Naive thymus-derived CD4-positive, alpha-beta T cell (primary cell): ENCODE measurements around the gene PXN. TPM values are rescaled to one million over a fixed set of nuclear protein-coding genes. Genes with fewer than 3 reads are reported as not detected.

Experiments used
- ATAC-seq: fragments of 150-1000 bp; cut with Tn5 transposase; 2 replicates; pipeline ENCODE4 v1.10.0; 2021; ENCODE audit warnings: mild to moderate bottlenecking, moderate library complexity
- CTCF ChIA-PET: fragments of 350-600 bp; sonication (Branson Sonifier 250); formaldehyde crosslinking; loops from one replicate; lab custom pipeline; 2021; ENCODE audit warnings: antibody characterized with exemption; lab: Charles Lee
- POLR2A ChIA-PET: fragments of 350-600 bp; sonication (Branson Sonifier 250); formaldehyde crosslinking; loops from one replicate; lab custom pipeline; 2021; ENCODE audit warnings: antibody characterized with exemption, inconsistent platforms; lab: Charles Lee
- DNase-seq, 9 donors: peaks; one replicate each; pipeline versions ENCODE4 v3.0.0 to v3.0.0-alpha.2; 2020 to 2022; ENCODE audit warnings: mixed read lengths in 1 of 9
- H3K27ac ChIP-seq: one replicate; pipeline ENCODE4 v1.7.0; 2013; ENCODE audit warnings: mild to moderate bottlenecking, low read depth, low read length, moderate library complexity
- H3K27me3 ChIP-seq, 2 donors: one replicate each; pipeline ENCODE4 v1.7.0; 2013; ENCODE audit warnings: low read length in 2 of 2, mild to moderate bottlenecking in 2 of 2, moderate library complexity in 2 of 2; ENCODE audit not compliant: control insufficient read depth in 2 of 2, insufficient read depth in 2 of 2
- H3K36me3 ChIP-seq, 3 experiments: 1 replicate in 2 of 3; 2 replicates in 1 of 3; pipeline ENCODE4 v1.7.0; 2013; ENCODE audit warnings: low read length in 3 of 3, mild to moderate bottlenecking in 3 of 3, moderate library complexity in 1 of 3; ENCODE audit not compliant: insufficient read depth in 3 of 3, control insufficient read depth in 2 of 3
- H3K4me1 ChIP-seq, 2 donors: one replicate each; pipeline ENCODE4 v1.7.0; 2013; ENCODE audit warnings: low read length in 2 of 2, mild to moderate bottlenecking in 2 of 2, moderate library complexity in 1 of 2; ENCODE audit not compliant: control insufficient read depth in 2 of 2, insufficient read depth in 2 of 2
- H3K4me3 ChIP-seq: 2 replicates; pipeline ENCODE4 v1.7.0; 2013; ENCODE audit warnings: mild to moderate bottlenecking, low read length
- H3K9me3 ChIP-seq, 3 experiments: 1 replicate in 2 of 3; 2 replicates in 1 of 3; pipeline ENCODE4 v1.7.0; 2013; ENCODE audit warnings: low read length in 3 of 3; ENCODE audit not compliant: control insufficient read depth in 2 of 3
- H3K27ac Mint-ChIP-seq, 9 donors: one replicate each; pipeline ENCODE4 v1.8.0; 2020 to 2022; ENCODE audit warnings: mixed read lengths in 9 of 9, mild to moderate bottlenecking in 8 of 9, moderate library complexity in 5 of 9, inconsistent platforms in 2 of 9
- H3K27me3 Mint-ChIP-seq, 5 donors: one replicate each; pipeline ENCODE4 v1.8.0; 2021 to 2022; ENCODE audit warnings: mixed read lengths in 5 of 5, mild to moderate bottlenecking in 1 of 5
- H3K36me3 Mint-ChIP-seq, 5 donors: one replicate each; pipeline ENCODE4 v1.8.0; 2020 to 2022; ENCODE audit warnings: mixed read lengths in 5 of 5, mild to moderate bottlenecking in 3 of 5, inconsistent platforms in 1 of 5
- H3K4me1 Mint-ChIP-seq, 7 donors: one replicate each; pipeline ENCODE4 v1.8.0; 2020 to 2022; ENCODE audit warnings: mixed read lengths in 7 of 7, mild to moderate bottlenecking in 3 of 7, inconsistent platforms in 1 of 7
- H3K4me3 Mint-ChIP-seq, 10 donors: one replicate each; pipeline ENCODE4 v1.8.0; 2020 to 2022; ENCODE audit warnings: mild to moderate bottlenecking in 10 of 10, mixed read lengths in 10 of 10, moderate library complexity in 6 of 10, inconsistent platforms in 2 of 10
- H3K9me3 Mint-ChIP-seq, 11 donors: one replicate each; pipeline ENCODE4 v1.8.0; 2020 to 2022; ENCODE audit warnings: mixed read lengths in 11 of 11, mild to moderate bottlenecking in 4 of 11, inconsistent platforms in 1 of 11, moderate library complexity in 1 of 11
- intact Hi-C, 2 donors: fragments of 100-400 bp; cut with micrococcal nuclease; formaldehyde crosslinking; loops; one replicate each; pipeline ENCODE4 v1.15.1; 2023
- polyA plus RNA-seq, 2 donors: library from polyadenylated mRNA; unstranded; fragments of 300-500 nt; fragmentation: Illumina TruSeq; gene quantifications; one replicate each; pipeline ENCODE4 v1.2.3, GENCODE V29; 2021
- total RNA-seq, 6 experiments: library from RNA in 5 of 6; stranded (reverse) in 5 of 6; gene quantifications; 1 replicate in 5 of 6; 2 replicates in 1 of 6; pipeline ENCODE4 v1.2.3 and lab custom pipeline; 2021 to 2026

The PXN gene
- total and polyA plus RNA-seq, 7 experiments from 2014 or later = 84.3 to 202 (median 114) TPM

- no peak overlapping the region for H3K4me3 ChIP-seq
- ChIA-PET POLR2A (no interaction called here), CTCF (no interaction called here)
- Mint-ChIP-seq H3K4me3 (no peak overlapping the region), H3K27ac (peak overlapping the region in 1 of 9 donors; percentile 36), H3K9me3 (peaks cover 0 to 1% (median 0%) of the 10 kb centered on the region in 11 donors), H3K36me3 (peaks cover 0 to 38% (median 7%) of the 10 kb centered on the region in 5 donors), H3K27me3 (no peaks in the 10 kb centered on the region), H3K4me1 (no peaks in the 10 kb centered on the region)
- H3K27ac ChIP-seq = no peak overlapping the region
- intact Hi-C loops = no loop called here
- peaks cover 12 to 85% (median 43%) of the 10 kb centered on the region in 3 experiments for H3K36me3 ChIP-seq
- DNase-seq (no peak), ATAC-seq (no peak)
- H3K4me1 ChIP-seq = no peaks in the 10 kb centered on the region
- no peaks in the 10 kb centered on the region for H3K27me3 ChIP-seq
- no peaks in the 10 kb centered on the region for H3K9me3 ChIP-seq
Measured at GRCh38 chr12:120167529-120168095, 97.9 kb downstream of the PXN start.

DNA sequence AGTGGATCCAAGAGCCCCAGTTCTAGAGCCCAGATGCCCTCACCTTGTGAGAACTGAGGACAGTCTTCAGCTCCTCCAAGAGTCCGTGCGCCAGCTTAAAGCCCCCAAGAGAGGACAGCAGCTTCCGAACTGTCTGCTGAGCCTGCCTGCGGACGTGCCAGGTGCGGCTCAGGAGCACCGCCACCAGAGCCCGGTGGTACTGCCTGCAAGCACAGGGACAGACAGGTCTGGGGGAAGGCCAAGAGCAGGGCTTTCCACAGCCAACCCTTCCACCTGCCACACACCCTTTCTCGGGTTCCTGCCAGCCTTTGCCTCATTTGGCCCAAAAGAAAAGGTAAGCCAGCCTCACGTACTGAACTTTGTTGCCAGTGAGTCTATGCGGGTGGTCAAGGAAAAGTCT is 101.2 kb downstream of the PXN start:
- H3K27ac Mint-ChIP-seq = no peak overlapping the region
- DNase-seq (no peak), ATAC-seq (no peak)
- H3K9me3 ChIP-seq = no peaks in the 10 kb centered on the region
- peaks cover 13 to 87% (median 53%) of the 10 kb centered on the region in 3 experiments for H3K36me3 ChIP-seq
- no peak overlapping the region for H3K27ac ChIP-seq
- H3K4me3 ChIP-seq = no peak overlapping the region
- ChIA-PET POLR2A (interaction anchor here (0.5 kb wide), 1 partner anchor 15 kb away, joined by 3 read pairs; no protein-coding TSS in a partner anchor), CTCF (interaction anchor here (0.6 kb wide), 1 partner anchor 25 kb away, joined by 10 read pairs; no protein-coding TSS in a partner anchor)
- intact Hi-C loops = no loop called here
- H3K27me3 Mint-ChIP-seq = no peaks in the 10 kb centered on the region
- H3K4me1 ChIP-seq = no peaks in the 10 kb centered on the region
- H3K36me3 Mint-ChIP-seq = peaks cover 14 to 52% (median 23%) of the 10 kb centered on the region in 5 donors
- peaks cover 0 to 10% (median 0%) of the 10 kb centered on the region in 7 donors for H3K4me1 Mint-ChIP-seq
- H3K27me3 ChIP-seq = no peaks in the 10 kb centered on the region
- H3K4me3 Mint-ChIP-seq = no peak overlapping the region
- peaks cover 0 to 1% (median 0%) of the 10 kb centered on the region in 11 donors for H3K9me3 Mint-ChIP-seq

GRCh38 chr12:120162763-120163162 is 102.8 kb downstream of the PXN start:
- CTCF ChIA-PET = no interaction called here
- Histone ChIP-seq H3K4me1 (no peaks in the 10 kb centered on the region), H3K4me3 (no peak overlapping the region), H3K27me3 (no peaks in the 10 kb centered on the region), H3K9me3 (no peaks in the 10 kb centered on the region), H3K27ac (no peak overlapping the region), H3K36me3 (peaks cover 13 to 87% (median 47%) of the 10 kb centered on the region in 3 experiments)
- DNase-seq (no peak), ATAC-seq (no peak)
- intact Hi-C loops = no loop called here
- peaks cover 0 to 10% (median 0%) of the 10 kb centered on the region in 7 donors for H3K4me1 Mint-ChIP-seq
- H3K36me3 Mint-ChIP-seq = peaks cover 12 to 46% (median 15%) of the 10 kb centered on the region in 5 donors
- H3K9me3 Mint-ChIP-seq = peaks cover 0 to 1% (median 0%) of the 10 kb centered on the region in 11 donors
- POLR2A ChIA-PET = interaction anchor here (0.6 kb wide), 1 partner anchor 12 kb away, joined by 3 read pairs; no protein-coding TSS in a partner anchor
- H3K27me3 Mint-ChIP-seq = no peaks in the 10 kb centered on the region
- peak overlapping the region in 1 of 9 donors; percentile 28 for H3K27ac Mint-ChIP-seq
- no peak overlapping the region for H3K4me3 Mint-ChIP-seq

GRCh38 chr12:120161852-120162251 is 103.7 kb downstream of the PXN start:
- H3K36me3 Mint-ChIP-seq = peaks cover 15 to 52% (median 23%) of the 10 kb centered on the region in 5 donors
- no peak overlapping the region for H3K27ac Mint-ChIP-seq
- no peaks in the 10 kb centered on the region for H3K4me1 ChIP-seq
- H3K4me1 Mint-ChIP-seq = peaks cover 0 to 10% (median 0%) of the 10 kb centered on the region in 7 donors
- DNase-seq (no peak), ATAC-seq (no peak)
- no peak overlapping the region for H3K4me3 Mint-ChIP-seq
- H3K27me3 Mint-ChIP-seq = no peaks in the 10 kb centered on the region
- H3K9me3 ChIP-seq = no peaks in the 10 kb centered on the region
- H3K27ac ChIP-seq = no peak overlapping the region
- no peak overlapping the region for H3K4me3 ChIP-seq
- H3K36me3 ChIP-seq = peaks cover 10 to 87% (median 48%) of the 10 kb centered on the region in 3 experiments
- POLR2A ChIA-PET = no interaction called here
- CTCF ChIA-PET = no interaction called here
- H3K9me3 Mint-ChIP-seq = peaks cover 0 to 1% (median 0%) of the 10 kb centered on the region in 11 donors
- H3K27me3 ChIP-seq = no peaks in the 10 kb centered on the region
- intact Hi-C loops = no loop called here

Other genes starting within 250 kb of the PXN start
- 10 to 100 TPM; 45.8 to 77.3 (median 59.3) TPM for gene RAB35, start 149.0 kb downstream of the PXN start, total RNA-seq
- 10 to 100 TPM; 14.5 to 21.0 TPM for gene RAB35, start 149.0 kb downstream of the PXN start, polyA plus RNA-seq
- gene GCN1, start 71.0 kb downstream of the PXN start, total RNA-seq = 100 to 1,000 TPM in 4 of 5 experiments, 10 to 100 TPM in 1; 90.6 to 142 (median 132) TPM
- 10 to 100 TPM; 20.3 to 36.4 TPM for gene GCN1, start 71.0 kb downstream of the PXN start, polyA plus RNA-seq
- 1,000 to 10,000 TPM; 1,375 to 2,107 (median 1,573) TPM for gene RPLP0, start 64.6 kb downstream of the PXN start, total RNA-seq
- gene RPLP0, start 64.6 kb downstream of the PXN start, polyA plus RNA-seq = 1,000 to 10,000 TPM; 1,871 to 2,384 TPM
- over 10,000 TPM in 2 of 5 experiments, 1,000 to 10,000 TPM in 3; 3,296 to 19,276 (median 7,985) TPM for gene RNU4-2, start 26.2 kb upstream of the PXN start, total RNA-seq
- not detected for gene RNU4-2, start 26.2 kb upstream of the PXN start, polyA plus RNA-seq
- 1,000 to 10,000 TPM in 3 of 5 experiments, 100 to 1,000 TPM in 2; 319 to 3,107 (median 1,510) TPM for gene RNU4-1, start 27.5 kb upstream of the PXN start, total RNA-seq
- not detected for gene RNU4-1, start 27.5 kb upstream of the PXN start, polyA plus RNA-seq
- 1 to 10 TPM; 1.6 to 6.0 (median 4.0) TPM for gene SIRT4, start 36.6 kb upstream of the PXN start, total RNA-seq
- 1 to 10 TPM; 3.1 TPM for gene SIRT4, start 36.6 kb upstream of the PXN start, polyA plus RNA-seq
- gene PLA2G1B, start 62.0 kb upstream of the PXN start, total RNA-seq = 1 to 10 TPM in 1 of 5 experiments, not detected in 4; 1.5 TPM
- gene PLA2G1B, start 62.0 kb upstream of the PXN start, polyA plus RNA-seq = under 1 TPM in 1 of 2 donors, not detected in 1; 0.92 TPM
- gene MSI1, start 103.4 kb upstream of the PXN start, total RNA-seq = not detected
- not detected for gene MSI1, start 103.4 kb upstream of the PXN start, polyA plus RNA-seq
- gene COX6A1, start 172.4 kb upstream of the PXN start, total RNA-seq = 100 to 1,000 TPM; 118 to 270 (median 130) TPM
- gene COX6A1, start 172.4 kb upstream of the PXN start, polyA plus RNA-seq = 100 to 1,000 TPM; 648 to 782 TPM
- 10 to 100 TPM; 15.9 to 38.0 (median 19.6) TPM for gene TRIAP1, start 180.7 kb upstream of the PXN start, total RNA-seq
- gene TRIAP1, start 180.7 kb upstream of the PXN start, polyA plus RNA-seq = 10 to 100 TPM; 47.9 to 55.1 TPM
- 10 to 100 TPM; 21.8 to 30.6 (median 26.9) TPM for gene GATC, start 180.7 kb upstream of the PXN start, total RNA-seq
- 10 to 100 TPM; 14.4 to 19.7 TPM for gene GATC, start 180.7 kb upstream of the PXN start, polyA plus RNA-seq
- 100 to 1,000 TPM; 136 to 191 (median 145) TPM for gene SRSF9, start 204.0 kb upstream of the PXN start, total RNA-seq
- 100 to 1,000 TPM; 148 to 152 TPM for gene SRSF9, start 204.0 kb upstream of the PXN start, polyA plus RNA-seq
- 100 to 1,000 TPM in 1 of 5 experiments, 10 to 100 TPM in 4; 35.0 to 301 (median 72.7) TPM for gene DYNLL1, start 230.4 kb upstream of the PXN start, total RNA-seq
- gene DYNLL1, start 230.4 kb upstream of the PXN start, polyA plus RNA-seq = 100 to 1,000 TPM; 197 to 243 TPM